ENCODE data around the gene VWA8.

The VWA8 gene

DNA sequence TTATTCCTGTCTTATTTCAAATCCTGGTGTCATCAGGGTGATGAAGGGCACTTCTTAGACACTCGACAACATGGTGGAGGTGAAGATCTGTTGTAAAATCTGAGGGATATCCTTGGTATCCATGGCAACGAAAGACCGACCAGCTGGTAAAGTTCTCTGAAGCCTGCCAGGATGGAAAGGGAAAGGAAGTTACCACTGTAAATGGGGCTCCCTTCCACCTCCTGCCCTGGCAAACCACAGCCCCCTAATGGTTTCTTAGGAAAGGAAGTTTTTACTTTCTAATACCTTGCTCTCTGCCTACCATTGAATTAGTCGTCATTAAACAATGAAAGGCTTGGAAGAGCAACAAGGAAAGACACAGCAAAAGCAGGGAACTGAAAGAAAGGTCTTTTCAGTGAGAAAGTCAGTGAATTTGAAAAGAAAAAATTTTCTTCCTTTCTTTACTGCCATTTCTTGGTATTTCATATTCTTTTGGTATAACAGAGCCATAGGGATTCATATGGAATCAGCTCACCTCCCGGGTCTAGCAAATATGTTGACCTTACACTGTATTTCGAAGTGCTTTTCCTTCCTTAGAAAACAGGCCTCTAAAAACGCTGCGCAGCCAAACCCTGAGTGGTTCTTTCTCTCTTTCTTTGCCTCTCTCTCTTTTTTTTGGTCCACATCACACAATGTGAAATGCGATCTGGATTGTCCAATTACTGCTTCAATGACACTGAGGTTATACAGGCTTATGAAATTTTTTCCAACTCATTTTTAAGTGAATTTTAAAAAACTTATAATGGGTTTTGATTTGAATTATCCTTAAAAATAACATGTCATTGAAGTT is 392.6 kb downstream of the VWA8 start:
- H3K4me3 ChIP-seq (ENCODE audit: low read depth, low read length), result no peak overlapping the region
- H3K9me3 ChIP-seq (ENCODE audit: control insufficient read depth, insufficient read depth, low read length), result no peaks in the 10 kb centered on the region
- H3K9ac ChIP-seq (ENCODE audit: low read depth, low read length), result no peak overlapping the region
- H3K36me3 ChIP-seq (ENCODE audit: control insufficient read depth, insufficient read depth, low read length), result peaks cover 7% of the 10 kb centered on the region; the same call in 1 of the 2 replicates
- H3K27ac ChIP-seq (ENCODE audit: low read depth, low read length), result no peak overlapping the region
- no peaks in the 10 kb centered on the region for H3K27me3 ChIP-seq (ENCODE audit: control insufficient read depth, insufficient read depth, low read length)
- H3K4me1 ChIP-seq (ENCODE audit: control insufficient read depth, insufficient read depth, low read length), result peaks cover 14% of the 10 kb centered on the region

GRCh38 chr13:41567363-41567762 is 393.5 kb downstream of the VWA8 start:
- H3K4me3 ChIP-seq (ENCODE audit: low read depth, low read length), result no peak overlapping the region
- H3K9me3 ChIP-seq (ENCODE audit: control insufficient read depth, insufficient read depth, low read length), result no peaks in the 10 kb centered on the region
- peaks cover 7% of the 10 kb centered on the region; the same call in 1 of the 2 replicates for H3K36me3 ChIP-seq (ENCODE audit: control insufficient read depth, insufficient read depth, low read length)
- H3K27me3 ChIP-seq (ENCODE audit: control insufficient read depth, insufficient read depth, low read length), result no peaks in the 10 kb centered on the region
- H3K9ac ChIP-seq (ENCODE audit: low read depth, low read length), result no peak overlapping the region
- peaks cover 14% of the 10 kb centered on the region for H3K4me1 ChIP-seq (ENCODE audit: control insufficient read depth, insufficient read depth, low read length)
- no peak overlapping the region for H3K27ac ChIP-seq (ENCODE audit: low read depth, low read length)

DNA sequence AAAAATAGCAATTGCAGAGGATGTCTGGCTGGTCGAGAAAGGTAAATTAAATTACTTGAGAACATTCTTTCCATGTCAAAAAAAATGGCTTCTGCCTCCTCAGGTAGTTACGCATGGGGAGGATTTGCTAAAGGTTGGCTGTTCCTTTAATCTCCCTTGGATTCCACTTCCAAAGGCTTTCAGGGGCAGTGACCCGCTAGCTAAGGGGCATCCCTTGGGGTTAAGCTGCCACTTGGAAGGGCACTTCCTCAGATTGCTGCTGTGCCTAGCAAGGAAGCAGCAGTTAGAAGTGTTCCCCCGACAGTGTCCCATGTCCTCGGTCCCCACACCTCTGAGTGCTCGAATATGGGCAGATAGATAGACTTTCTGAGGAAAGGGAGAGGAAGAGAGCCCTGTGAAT is 395.1 kb downstream of the VWA8 start:
- peaks cover 14% of the 10 kb centered on the region for H3K4me1 ChIP-seq (ENCODE audit: control insufficient read depth, insufficient read depth, low read length)
- peaks cover 7% of the 10 kb centered on the region; the same call in 1 of the 2 replicates for H3K36me3 ChIP-seq (ENCODE audit: control insufficient read depth, insufficient read depth, low read length)
- H3K4me3 ChIP-seq (ENCODE audit: low read depth, low read length), result no peak overlapping the region

DNA sequence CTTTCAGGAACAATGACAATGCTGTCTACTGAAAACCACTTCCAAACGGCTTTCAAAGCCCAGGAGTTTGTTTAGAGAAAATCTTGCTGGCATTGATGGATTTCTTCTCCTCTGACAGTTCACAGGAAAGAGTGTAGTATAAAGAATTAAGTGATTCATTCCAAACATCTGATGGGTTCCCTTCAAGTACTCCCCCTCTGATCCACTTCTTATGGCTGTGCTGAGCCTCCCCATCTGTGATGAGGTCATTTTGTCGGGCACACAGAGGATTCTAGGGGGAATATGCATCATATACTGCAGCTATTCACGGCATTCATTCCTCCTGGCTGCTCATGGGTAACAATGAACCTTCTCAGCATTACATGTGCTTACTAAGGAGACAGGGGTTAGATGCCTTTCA is 395.7 kb downstream of the VWA8 start:
- Histone ChIP-seq H3K27me3 (ENCODE audit: control insufficient read depth, insufficient read depth, low read length) (no peaks in the 10 kb centered on the region), H3K9me3 (ENCODE audit: control insufficient read depth, insufficient read depth, low read length) (no peaks in the 10 kb centered on the region), H3K4me3 (ENCODE audit: low read depth, low read length) (no peak overlapping the region), H3K9ac (ENCODE audit: low read depth, low read length) (no peak overlapping the region), H3K4me1 (ENCODE audit: control insufficient read depth, insufficient read depth, low read length) (peaks cover 14% of the 10 kb centered on the region), H3K27ac (ENCODE audit: low read depth, low read length) (no peak overlapping the region), H3K36me3 (ENCODE audit: control insufficient read depth, insufficient read depth, low read length) (peaks cover 7% of the 10 kb centered on the region; the same call in 1 of the 2 replicates)

More for the DNA sequence above, 395.1 kb downstream of the VWA8 start:
- H3K9me3 ChIP-seq (ENCODE audit: control insufficient read depth, insufficient read depth, low read length), result no peaks in the 10 kb centered on the region
- no peaks in the 10 kb centered on the region for H3K27me3 ChIP-seq (ENCODE audit: control insufficient read depth, insufficient read depth, low read length)
- no peak overlapping the region for H3K9ac ChIP-seq (ENCODE audit: low read depth, low read length)
- H3K27ac ChIP-seq (ENCODE audit: low read depth, low read length), result no peak overlapping the region

GRCh38 chr13:41563984-41564365 is 396.9 kb downstream of the VWA8 start:
- Histone ChIP-seq H3K9ac (ENCODE audit: low read depth, low read length) (no peak overlapping the region), H3K9me3 (ENCODE audit: control insufficient read depth, insufficient read depth, low read length) (no peaks in the 10 kb centered on the region), H3K4me3 (ENCODE audit: low read depth, low read length) (no peak overlapping the region), H3K36me3 (ENCODE audit: control insufficient read depth, insufficient read depth, low read length) (peaks cover 4% of the 10 kb centered on the region; the same call in 1 of the 2 replicates), H3K27ac (ENCODE audit: low read depth, low read length) (no peak overlapping the region), H3K4me1 (ENCODE audit: control insufficient read depth, insufficient read depth, low read length) (peaks cover 14% of the 10 kb centered on the region), H3K27me3 (ENCODE audit: control insufficient read depth, insufficient read depth, low read length) (no peaks in the 10 kb centered on the region)

GRCh38 chr13:41563341-41563983 is 397.4 kb downstream of the VWA8 start:
- no peaks in the 10 kb centered on the region for H3K9me3 ChIP-seq (ENCODE audit: control insufficient read depth, insufficient read depth, low read length)
- no peaks in the 10 kb centered on the region for H3K27me3 ChIP-seq (ENCODE audit: control insufficient read depth, insufficient read depth, low read length)
- peaks cover 11% of the 10 kb centered on the region for H3K4me1 ChIP-seq (ENCODE audit: control insufficient read depth, insufficient read depth, low read length)
- H3K9ac ChIP-seq (ENCODE audit: low read depth, low read length), result no peak overlapping the region
- no peak overlapping the region for H3K27ac ChIP-seq (ENCODE audit: low read depth, low read length)
- no peak overlapping the region for H3K4me3 ChIP-seq (ENCODE audit: low read depth, low read length)
- H3K36me3 ChIP-seq (ENCODE audit: control insufficient read depth, insufficient read depth, low read length), result peaks cover 4% of the 10 kb centered on the region; the same call in 1 of the 2 replicates

DNA sequence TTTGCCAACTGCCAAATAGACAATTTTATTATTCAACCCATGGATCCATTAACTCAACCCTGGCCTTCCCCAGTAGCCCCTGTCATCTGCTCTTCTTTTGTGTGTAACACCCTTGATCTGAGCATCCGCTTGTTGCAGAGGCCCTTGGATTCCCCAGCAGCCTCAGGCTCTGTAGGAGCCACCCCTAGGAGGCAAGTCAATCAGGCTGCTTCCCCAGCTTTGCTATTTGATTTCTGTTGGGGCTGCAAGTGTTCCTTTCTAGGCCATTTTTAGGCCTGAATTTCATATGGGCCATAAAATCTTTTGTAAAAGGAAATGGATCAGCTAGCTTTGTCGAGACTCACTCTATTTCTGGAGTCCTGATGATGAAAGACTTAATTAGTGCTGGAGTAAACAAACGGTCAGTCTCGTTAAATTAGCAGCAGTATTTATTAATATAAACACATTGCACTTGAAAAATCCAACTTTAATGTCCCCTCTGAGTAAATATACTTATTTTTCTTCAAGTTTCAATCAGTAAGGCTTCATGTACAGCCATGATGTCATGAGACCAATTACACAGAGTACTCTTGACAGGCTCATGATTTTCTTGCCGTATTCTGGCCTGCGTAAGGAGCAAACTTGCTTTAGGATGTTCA is 398.2 kb downstream of the VWA8 start:
- Histone ChIP-seq H3K9me3 (ENCODE audit: control insufficient read depth, insufficient read depth, low read length) (no peaks in the 10 kb centered on the region), H3K9ac (ENCODE audit: low read depth, low read length) (no peak overlapping the region), H3K27ac (ENCODE audit: low read depth, low read length) (no peak overlapping the region), H3K4me1 (ENCODE audit: control insufficient read depth, insufficient read depth, low read length) (0 out of 2 replicates have a peak, but pooled peaks cover 5% of the 10 kb centered on the region), H3K27me3 (ENCODE audit: control insufficient read depth, insufficient read depth, low read length) (no peaks in the 10 kb centered on the region), H3K36me3 (ENCODE audit: control insufficient read depth, insufficient read depth, low read length) (peaks cover under 1% of the 10 kb centered on the region; the same call in 1 of the 2 replicates), H3K4me3 (ENCODE audit: low read depth, low read length) (no peak overlapping the region)

GRCh38 chr13:41562083-41562482 is 398.8 kb downstream of the VWA8 start:
- Histone ChIP-seq H3K27ac (ENCODE audit: low read depth, low read length) (no peak overlapping the region), H3K9ac (ENCODE audit: low read depth, low read length) (no peak overlapping the region), H3K4me3 (ENCODE audit: low read depth, low read length) (no peak overlapping the region), H3K36me3 (ENCODE audit: control insufficient read depth, insufficient read depth, low read length) (no peaks in the 10 kb centered on the region; the same call in 1 of the 2 replicates), H3K27me3 (ENCODE audit: control insufficient read depth, insufficient read depth, low read length) (no peaks in the 10 kb centered on the region), H3K9me3 (ENCODE audit: control insufficient read depth, insufficient read depth, low read length) (no peaks in the 10 kb centered on the region), H3K4me1 (ENCODE audit: control insufficient read depth, insufficient read depth, low read length) (0 out of 2 replicates have a peak, but pooled peaks cover 5% of the 10 kb centered on the region)

DNA sequence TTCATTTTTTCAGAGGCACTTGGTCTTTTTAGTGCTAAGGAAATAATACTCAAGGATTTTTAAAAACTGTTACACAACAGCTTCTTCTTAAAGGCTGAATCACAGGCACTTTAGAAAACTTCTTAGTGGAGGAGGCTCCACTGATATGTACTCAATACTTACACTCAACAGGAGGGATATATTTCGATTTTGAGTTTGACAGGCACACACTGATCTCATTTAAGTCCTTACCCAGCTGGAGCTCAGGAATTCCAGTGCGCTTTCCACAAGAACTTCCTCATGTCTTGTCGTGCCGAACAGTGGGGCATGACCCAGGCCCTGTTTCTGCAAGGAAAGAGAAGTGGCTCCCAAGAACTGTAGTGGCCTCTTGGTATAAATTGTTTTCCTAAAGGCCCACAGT is 399.7 kb downstream of the VWA8 start:
- Histone ChIP-seq H3K27me3 (ENCODE audit: control insufficient read depth, insufficient read depth, low read length) (no peaks in the 10 kb centered on the region), H3K36me3 (ENCODE audit: control insufficient read depth, insufficient read depth, low read length) (no peaks in the 10 kb centered on the region), H3K4me3 (ENCODE audit: low read depth, low read length) (no peak overlapping the region), H3K9me3 (ENCODE audit: control insufficient read depth, insufficient read depth, low read length) (no peaks in the 10 kb centered on the region), H3K27ac (ENCODE audit: low read depth, low read length) (no peak overlapping the region), H3K9ac (ENCODE audit: low read depth, low read length) (no peak overlapping the region), H3K4me1 (ENCODE audit: control insufficient read depth, insufficient read depth, low read length) (0 out of 2 replicates have a peak, but pooled peaks cover 5% of the 10 kb centered on the region)

- H3K27me3 ChIP-seq (ENCODE audit: control insufficient read depth, insufficient read depth, low read length), result no peaks in the 10 kb centered on the region
- H3K9ac ChIP-seq (ENCODE audit: low read depth, low read length), result no peak overlapping the region
- H3K9me3 ChIP-seq (ENCODE audit: control insufficient read depth, insufficient read depth, low read length), result no peaks in the 10 kb centered on the region
- H3K36me3 ChIP-seq (ENCODE audit: control insufficient read depth, insufficient read depth, low read length), result no peaks in the 10 kb centered on the region
- H3K4me1 ChIP-seq (ENCODE audit: control insufficient read depth, insufficient read depth, low read length), result no peaks in the 10 kb centered on the region
- H3K4me3 ChIP-seq (ENCODE audit: low read depth, low read length), result no peak overlapping the region
- H3K27ac ChIP-seq (ENCODE audit: low read depth, low read length), result no peak overlapping the region
Observed at GRCh38 chr13:41558781-41559560, 401.9 kb downstream of the VWA8 start.

All from HUES48 (cell line).